Coronary artery (tissue), 2 donors: ENCODE measurements around the gene CA7.

Experiments
- DNase-seq: peaks from one replicate; pipeline ENCODE4 v3.0.0-alpha.2; 2017; ENCODE audit warnings: low spot score
- H3K27ac ChIP-seq, 2 donors: fragments of 200-600 bp; sonication (generic); one replicate each; pipeline ENCODE4 v1.5.1; 2016 to 2019
- H3K4me3 ChIP-seq: fragments of 200-600 bp; sonication (generic); 2 replicates; pipeline ENCODE4 v1.5.1; 2016; ENCODE audit warnings: mild to moderate bottlenecking, moderate library complexity
- TF ChIP-seq, protein P1 (sequence below): fragments of 200-600 bp; sonication (generic); IDR thresholded peaks from one replicate; pipeline ENCODE4 v1.5.1; 2019; ENCODE audit warnings: antibody characterized with exemption

CA7 gene

DNA sequence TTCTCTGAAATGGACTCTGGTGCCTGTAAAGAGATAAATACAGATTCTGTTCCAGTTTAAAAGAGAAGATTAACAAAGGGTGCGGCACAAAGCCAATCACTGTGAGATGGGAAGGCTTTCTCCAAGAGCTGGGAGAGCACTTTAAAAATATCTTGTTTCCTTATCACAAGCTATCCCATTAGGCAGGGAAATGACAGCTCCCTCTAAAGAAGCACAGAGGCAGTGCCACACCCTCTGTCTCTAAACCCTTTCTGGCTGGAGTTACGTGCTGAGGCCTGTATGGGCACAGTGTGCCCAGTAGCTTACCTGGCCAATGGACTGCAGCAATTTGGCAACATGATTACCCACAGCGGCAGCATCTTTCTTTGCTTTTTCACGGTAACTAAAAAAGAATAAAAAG lies 33.8 kb upstream of the CA7 start:
- no peak for DNase-seq

DNA sequence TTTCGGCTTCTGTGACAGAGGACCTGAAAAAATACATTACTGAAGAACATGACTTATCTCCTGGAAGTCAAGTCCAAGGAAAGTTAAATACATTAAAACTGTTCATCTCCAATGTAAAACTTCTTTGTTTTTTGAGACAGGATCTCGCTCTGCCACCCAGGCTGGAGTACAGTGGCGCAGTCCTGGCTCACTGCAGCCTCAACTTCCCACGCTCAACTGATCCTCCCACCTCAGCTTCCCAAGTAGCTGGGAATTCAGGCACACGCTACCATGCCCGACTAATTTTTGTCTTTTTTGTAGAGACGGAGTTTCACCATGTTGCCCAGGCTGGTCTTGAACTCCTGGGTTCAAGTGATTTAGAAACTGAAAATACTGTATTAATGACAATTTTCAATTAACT lies 33.2 kb upstream of the CA7 start:
- DNase-seq: no peak
- TF ChIP-seq, protein P1, sequence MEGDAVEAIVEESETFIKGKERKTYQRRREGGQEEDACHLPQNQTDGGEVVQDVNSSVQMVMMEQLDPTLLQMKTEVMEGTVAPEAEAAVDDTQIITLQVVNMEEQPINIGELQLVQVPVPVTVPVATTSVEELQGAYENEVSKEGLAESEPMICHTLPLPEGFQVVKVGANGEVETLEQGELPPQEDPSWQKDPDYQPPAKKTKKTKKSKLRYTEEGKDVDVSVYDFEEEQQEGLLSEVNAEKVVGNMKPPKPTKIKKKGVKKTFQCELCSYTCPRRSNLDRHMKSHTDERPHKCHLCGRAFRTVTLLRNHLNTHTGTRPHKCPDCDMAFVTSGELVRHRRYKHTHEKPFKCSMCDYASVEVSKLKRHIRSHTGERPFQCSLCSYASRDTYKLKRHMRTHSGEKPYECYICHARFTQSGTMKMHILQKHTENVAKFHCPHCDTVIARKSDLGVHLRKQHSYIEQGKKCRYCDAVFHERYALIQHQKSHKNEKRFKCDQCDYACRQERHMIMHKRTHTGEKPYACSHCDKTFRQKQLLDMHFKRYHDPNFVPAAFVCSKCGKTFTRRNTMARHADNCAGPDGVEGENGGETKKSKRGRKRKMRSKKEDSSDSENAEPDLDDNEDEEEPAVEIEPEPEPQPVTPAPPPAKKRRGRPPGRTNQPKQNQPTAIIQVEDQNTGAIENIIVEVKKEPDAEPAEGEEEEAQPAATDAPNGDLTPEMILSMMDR: no peak
- no peak overlapping the region for H3K27ac ChIP-seq
- H3K4me3 ChIP-seq: no peak overlapping the region

More for the DNA sequence above, 33.8 kb upstream of the CA7 start:
- Histone ChIP-seq H3K4me3 (no peak overlapping the region), H3K27ac (no peak overlapping the region)
- TF ChIP-seq, protein P1: no peak

DNA sequence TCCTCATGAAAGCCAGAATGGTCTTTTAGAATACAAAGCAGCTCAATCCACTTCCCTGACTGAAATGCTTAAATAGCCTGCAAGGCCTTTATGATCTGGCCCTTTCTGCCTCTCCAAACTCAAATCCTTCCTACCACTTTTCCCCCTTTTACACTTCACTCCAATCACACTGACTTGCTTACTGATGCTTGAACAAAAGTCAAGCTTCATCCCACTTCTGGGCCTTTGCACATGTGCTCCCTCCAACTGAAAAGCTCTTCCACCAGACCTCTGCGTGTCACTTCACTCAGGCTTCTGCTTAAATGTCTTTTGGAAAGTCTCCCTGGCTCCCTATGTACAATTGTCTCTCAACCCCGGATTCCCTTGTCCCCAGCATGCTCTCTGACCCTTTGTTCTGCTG lies 29.5 kb upstream of the CA7 start:
- TF ChIP-seq, protein P1: no peak
- Histone ChIP-seq H3K4me3 (no peak overlapping the region), H3K27ac (no peak overlapping the region)
- no peak for DNase-seq

DNA sequence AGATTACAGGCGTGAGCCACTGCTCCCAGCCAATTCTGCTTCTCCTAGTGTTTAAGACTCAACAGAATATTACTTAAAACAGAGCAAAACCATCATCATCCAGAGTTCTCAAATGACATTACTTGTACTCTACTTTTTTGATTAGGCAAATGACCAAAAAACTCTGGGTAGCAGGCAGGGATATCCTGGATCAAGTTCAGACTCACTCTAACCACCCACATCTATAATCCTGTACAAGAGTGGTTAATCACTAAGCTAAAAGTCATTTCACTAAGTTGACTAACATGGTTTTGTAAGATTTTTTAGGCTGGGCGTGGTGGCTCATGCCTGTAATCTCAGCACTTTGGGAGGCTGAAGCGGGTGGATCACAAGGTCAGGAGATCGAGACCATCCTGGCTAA lies 20.2 kb upstream of the CA7 start:
- TF ChIP-seq, protein P1: no peak
- no peak overlapping the region for H3K27ac ChIP-seq
- no peak overlapping the region for H3K4me3 ChIP-seq
- DNase-seq: no peak

DNA sequence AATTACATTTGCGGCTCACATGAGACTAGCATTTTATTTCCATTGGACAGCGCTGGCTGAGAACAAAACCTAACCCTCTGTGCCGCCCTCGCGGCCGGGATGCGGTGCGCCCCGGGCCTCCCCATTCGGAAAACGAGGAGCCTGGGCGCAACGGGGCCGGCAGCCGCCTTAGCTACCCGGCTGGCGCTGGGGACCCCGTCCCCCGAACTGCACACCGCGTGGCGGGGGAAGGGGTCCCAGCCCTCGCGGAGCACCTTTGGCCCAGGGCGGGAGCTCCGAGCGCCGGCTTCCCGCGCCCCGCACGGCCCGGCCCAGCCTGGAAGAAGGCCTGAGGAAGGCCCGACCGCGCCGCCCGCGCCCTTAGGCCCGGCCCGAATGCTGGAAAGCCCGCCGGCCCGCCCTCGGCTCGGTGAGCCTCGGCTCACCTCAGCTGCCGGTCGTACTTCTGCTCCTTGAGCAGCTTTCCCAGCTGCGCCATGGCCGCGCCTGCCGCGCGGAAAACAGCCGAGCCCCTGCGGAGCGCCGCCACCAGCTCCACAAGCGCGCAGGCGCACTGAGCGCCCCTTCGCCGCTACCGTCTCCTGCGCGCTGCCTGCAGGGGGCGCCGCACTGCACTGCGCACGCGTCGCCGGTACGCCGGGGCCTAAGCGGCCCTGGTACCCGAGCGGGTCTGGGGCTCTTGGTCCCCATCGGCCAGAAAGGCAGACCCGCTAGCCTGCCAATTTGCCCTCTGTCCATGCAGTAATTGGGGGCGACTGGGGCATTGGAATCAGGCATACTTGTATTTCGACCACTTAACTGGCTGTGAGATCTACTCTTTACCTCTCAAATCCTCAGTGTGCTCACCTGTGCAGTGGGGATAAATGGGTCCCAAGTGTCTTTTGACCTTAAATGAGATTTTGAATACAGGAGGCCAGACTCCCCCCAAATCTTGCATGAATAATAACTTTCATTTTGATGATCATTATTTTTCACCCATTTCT lies 13.5 kb upstream of the CA7 start, which contains the start of gene NAE1:
Gene NAE1 (minus strand): TSS at position 555 of the 983 bp plus-strand sequence. CDS start 77 bp downstream, at position 478.
- TF ChIP-seq, protein P1: peak; percentile 95
- DNase-seq: peak; percentile 80
- Histone ChIP-seq H3K27ac (peak within 1 kb of the TSS; percentile 68 to 94), H3K4me3 (peak within 1 kb of the TSS; percentile 88)

DNA sequence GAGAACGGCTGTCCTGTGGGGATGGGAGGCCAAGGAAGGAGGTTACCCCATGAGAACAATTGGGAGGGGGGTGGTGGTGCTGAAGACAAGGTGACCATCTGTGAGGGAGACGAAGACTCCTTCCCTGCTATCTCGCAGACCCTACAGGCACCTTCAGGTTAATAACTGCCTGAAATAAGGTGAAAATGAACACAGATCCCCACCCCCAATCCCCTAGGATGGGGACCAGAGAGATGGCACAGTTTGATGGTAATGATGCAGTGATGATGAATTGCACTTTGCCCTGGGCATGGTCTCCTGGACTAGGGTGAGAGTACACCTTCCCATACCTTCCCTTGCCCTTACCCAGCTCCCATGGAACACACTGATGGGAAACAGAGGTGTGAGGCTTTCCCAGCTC lies 12.0 kb upstream of the CA7 start:
- TF ChIP-seq, protein P1: no peak

More for the DNA sequence above, 12.0 kb upstream of the CA7 start:
- no peak overlapping the region for H3K4me3 ChIP-seq
- no peak for DNase-seq
- no peak overlapping the region for H3K27ac ChIP-seq
